ENCODE results near the gene PTPRG.
"Not testable (repeated sequence)": the region's sequence is repeated elsewhere in the genome, so short reads cannot be mapped to it uniquely, and the experiment has no call there.

PTPRG gene

GRCh38 chr3:61724183-61724582 is 162.8 kb downstream of the PTPRG start:
- no peak for DNase-seq (ENCODE audit: low read depth in 2 of 2)

- no peak for DNase-seq (ENCODE audit: low read depth in 2 of 2)
Measured at GRCh38 chr3:61724801-61725200, 163.4 kb downstream of the PTPRG start.

DNA sequence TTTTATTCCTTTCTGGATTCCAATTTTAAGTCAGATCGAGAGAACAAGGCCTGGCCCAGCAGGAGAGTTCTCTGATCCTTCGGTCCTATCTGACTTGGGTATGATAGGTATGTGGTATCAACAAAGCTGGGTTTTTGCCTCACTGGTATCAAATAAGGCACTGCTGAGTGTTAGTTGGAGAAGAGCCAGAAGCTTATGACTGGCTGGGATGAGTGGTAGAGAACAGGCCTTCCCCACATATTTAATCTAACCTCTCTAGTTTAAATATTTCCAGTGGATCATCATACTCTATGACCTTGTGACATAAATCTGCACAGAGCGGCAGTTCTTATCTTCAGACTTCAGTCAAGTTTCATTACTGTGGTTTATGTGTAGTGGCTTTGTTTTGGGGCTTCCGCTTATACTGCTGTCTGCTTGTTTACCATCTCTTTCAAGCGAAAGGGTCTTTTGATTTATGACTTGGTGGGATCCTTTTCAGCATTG is 164.5 kb downstream of the PTPRG start:
- DNase-seq (ENCODE audit: low read depth in 2 of 2) = no peak

DNA sequence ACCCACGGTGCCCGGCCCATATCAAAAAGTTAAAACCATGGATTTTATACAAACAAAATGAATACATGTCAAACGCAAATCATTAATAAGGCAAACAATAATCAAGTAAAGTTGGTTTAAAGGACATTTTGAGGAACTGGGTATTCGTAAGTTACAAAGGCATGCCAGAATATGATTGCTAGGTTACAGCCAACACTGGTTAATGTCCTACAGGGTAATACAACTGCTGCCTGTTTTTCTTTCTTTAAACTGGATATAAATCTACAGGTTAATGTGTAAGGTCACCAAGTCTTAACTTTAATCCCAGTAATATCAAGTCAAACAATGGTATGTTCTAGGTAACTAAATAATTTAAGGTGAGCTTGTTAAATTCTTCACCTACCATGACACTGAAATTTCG is 166.1 kb downstream of the PTPRG start:
- no peak for DNase-seq (ENCODE audit: low read depth in 2 of 2)

DNA sequence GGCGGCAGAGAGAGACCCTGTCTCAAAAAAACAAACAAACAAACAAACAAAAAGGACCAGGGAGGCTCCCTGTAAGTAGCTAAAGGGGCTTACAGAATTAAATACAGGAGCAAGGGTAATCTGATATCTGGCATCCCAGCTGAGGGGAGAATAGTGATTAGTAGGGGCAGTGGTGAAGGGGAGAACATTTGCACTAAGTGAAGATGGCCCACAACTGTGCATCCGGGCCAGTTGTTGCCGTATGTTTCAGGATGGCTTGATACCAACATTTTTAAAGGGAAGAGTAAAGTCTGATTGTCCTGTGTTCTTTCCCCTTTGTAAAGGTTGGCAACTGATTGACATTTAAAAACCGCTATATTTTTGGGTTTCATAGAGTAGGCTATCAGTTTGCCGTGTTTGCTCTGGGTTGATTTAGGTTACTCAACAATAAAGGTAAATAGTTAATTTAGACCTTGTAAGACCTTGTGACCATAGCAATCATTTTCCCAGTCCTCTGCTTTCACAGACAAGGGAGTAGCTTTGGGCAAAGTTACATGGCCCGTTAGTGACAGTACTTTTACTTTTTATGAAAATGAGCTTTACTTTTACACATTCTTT is 167.8 kb downstream of the PTPRG start:
- DNase-seq (ENCODE audit: low read depth in 2 of 2) = no peak

GRCh38 chr3:61730056-61730455 is 168.7 kb downstream of the PTPRG start:
- no peak for DNase-seq (ENCODE audit: low read depth in 2 of 2)

DNA sequence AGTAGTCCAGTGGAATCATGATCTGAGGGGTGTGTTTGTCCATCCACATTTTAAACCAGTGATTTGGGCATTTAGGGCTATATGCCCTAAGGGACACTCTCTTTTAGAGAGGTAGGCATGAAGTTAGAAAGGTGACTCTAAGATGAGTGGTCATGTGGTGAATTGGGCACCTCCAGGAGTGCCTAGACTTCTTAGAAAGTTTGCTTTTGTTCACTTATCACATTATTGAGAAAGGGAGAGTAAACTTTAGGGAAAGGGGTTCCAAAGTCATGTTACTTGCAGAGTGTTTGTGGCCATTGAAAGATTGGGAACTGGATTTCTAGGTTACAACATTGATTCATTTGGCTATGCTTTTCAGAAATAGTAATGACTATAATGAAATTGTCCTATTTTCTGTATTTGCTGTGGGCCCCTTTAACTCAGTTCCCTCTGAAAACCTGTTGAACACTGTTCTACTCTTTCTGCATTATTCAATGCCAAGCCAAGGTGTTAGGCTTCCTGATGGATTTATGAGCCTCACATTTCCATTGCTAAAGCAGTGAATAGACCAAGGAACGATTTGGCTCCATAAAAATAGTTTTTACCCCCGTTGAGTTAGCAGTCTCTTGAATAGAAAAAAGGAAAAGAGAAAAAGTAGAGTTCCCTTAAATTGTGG is 169.3 kb downstream of the PTPRG start:
- no peak for DNase-seq (ENCODE audit: low read depth in 2 of 2)

GRCh38 chr3:61733000-61733399 is 171.6 kb downstream of the PTPRG start:
- DNase-seq (ENCODE audit: low read depth in 2 of 2) = no peak

DNA sequence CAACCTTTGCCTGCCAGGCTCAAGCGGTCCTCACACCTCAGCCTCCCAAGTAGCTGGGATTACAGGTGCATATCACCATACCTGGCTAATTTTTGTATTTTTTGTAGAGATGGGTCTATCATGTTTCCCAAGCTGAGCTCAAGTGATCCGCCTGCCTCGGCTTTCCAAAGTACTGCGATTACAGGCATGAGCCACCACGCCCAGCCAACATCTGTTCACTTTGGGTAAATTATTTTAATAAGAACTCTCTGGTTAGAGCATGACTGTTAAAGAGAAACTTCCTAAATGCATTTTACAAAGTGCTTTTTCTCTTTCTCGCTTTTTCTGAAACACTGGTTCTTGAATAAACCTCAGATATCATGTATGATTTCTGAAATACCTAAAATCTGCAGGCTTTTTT is 172.5 kb downstream of the PTPRG start:
- DNase-seq (ENCODE audit: low read depth in 2 of 2) = no peak

- DNase-seq (ENCODE audit: low read depth in 2 of 2) = no peak
Measured at GRCh38 chr3:61734749-61735686, 173.6 kb downstream of the PTPRG start.

- no peak for DNase-seq (ENCODE audit: low read depth in 2 of 2)
Measured at GRCh38 chr3:61736506-61736905, 175.1 kb downstream of the PTPRG start.

- no peak for DNase-seq (ENCODE audit: low read depth in 2 of 2)
Measured at GRCh38 chr3:61739640-61740039, 178.3 kb downstream of the PTPRG start.

DNA sequence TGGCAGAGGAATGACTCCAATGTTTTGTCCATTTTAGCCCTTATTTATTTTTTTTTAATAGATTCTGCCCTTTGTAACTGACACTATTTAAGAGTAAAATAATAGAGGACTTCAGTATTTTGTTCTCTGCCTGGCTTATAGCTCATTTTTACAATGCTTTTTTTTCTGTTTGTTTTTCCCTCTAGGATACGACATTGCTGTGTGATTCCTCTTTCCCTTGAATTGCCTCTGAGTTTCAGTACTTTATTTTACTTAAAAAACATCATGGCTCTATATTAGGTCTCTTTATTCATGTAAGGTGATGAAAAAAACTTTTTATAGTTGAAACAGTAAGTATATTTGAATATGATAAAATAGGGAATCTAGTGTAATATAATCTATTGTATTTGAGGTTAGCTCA is 179.1 kb downstream of the PTPRG start:
- no peak for DNase-seq (ENCODE audit: low read depth in 2 of 2)

DNA sequence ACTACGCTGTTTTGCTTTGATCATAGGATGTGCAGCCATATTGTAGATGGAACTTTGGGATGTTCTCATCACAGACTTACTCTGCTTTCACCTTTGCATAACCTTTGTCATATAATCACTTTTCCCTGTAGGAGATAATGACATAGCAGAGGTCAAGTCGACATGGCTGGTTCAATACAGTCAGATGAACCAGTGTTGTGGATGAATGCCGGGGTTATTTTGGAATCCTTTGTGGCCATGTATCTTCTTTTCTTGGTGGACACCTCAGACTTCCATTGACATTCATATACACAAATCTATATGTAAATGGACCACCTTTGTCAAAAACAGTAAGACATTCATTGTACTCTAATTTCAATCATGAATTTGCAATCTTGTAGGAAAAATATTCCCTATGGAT is 180.2 kb downstream of the PTPRG start:
- DNase-seq (ENCODE audit: low read depth in 2 of 2) = no peak

DNA sequence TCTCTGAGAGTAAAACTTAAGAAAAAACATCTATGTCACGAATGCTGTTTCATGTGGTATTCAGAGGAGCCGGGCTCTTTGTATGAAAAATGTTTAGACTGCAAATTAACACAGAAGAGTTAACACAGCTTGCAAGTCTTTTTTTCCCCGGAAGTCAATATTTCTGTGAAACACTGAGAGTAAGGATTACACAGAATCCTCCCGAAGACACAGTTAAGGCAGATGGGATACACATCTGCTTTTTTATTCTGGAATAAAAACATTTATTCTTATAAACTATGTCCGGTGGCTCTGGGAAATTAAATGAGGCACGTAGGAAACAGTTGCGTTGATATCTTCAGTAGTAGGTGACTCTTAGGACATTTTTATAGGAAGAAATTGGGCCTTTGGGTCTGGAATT is 180.6 kb downstream of the PTPRG start:
- no peak for DNase-seq (ENCODE audit: low read depth in 2 of 2)

DNA sequence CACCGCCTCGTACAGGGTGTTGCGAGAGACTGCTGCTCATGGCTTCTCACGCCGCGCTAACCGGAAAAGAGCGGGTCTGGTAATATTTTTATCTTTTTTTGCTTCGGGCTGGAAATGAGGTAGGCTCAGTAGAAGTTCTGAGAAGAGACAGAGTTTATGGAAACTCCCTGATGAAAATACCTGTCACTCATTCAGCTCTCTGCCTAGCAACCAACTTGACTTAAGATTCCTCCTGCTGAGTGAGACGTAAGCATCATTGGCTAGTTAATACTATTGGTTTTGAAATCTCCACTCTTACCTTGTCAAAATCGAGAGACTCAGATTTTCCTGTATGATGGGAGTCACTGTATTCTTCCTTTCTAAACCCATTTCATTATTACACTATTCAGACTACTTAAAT is 181.7 kb downstream of the PTPRG start:
- DNase-seq (ENCODE audit: low read depth in 2 of 2) = no peak

DNA sequence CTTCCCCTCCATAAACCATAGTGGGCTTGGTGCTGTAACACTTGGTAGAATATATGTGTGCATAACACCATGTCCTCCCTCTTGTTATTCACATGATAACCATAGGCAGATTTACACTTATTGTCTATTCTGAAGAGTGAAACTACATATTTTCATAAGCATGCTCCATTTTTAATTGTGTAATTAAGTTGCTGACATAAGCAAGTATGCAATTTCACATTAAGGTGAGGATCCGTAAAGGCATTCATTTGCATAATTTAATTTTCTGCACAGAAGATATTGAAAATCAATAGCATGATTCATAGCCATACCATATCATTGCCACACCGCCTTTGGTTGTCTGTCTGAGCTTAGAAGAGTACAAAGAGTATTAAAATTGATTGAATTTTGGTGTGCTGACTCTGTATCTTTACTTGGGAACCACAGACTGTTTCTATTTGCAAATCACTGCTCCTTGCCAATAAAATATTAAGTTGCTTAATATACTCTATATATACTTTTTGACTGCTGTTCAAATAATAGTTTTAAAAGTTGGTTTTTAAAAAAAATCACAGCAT is 182.4 kb downstream of the PTPRG start:
- no peak for DNase-seq (ENCODE audit: low read depth in 2 of 2)

- DNase-seq (ENCODE audit: low read depth in 2 of 2) = no peak
Measured at GRCh38 chr3:61748288-61748687, 186.9 kb downstream of the PTPRG start.

GRCh38 chr3:61750766-61751165 is 189.4 kb downstream of the PTPRG start:
- no peak for DNase-seq (ENCODE audit: low read depth in 2 of 2)

- DNase-seq (ENCODE audit: low read depth in 2 of 2) = no peak
Measured at GRCh38 chr3:61758839-61759238, 197.5 kb downstream of the PTPRG start.

DNA sequence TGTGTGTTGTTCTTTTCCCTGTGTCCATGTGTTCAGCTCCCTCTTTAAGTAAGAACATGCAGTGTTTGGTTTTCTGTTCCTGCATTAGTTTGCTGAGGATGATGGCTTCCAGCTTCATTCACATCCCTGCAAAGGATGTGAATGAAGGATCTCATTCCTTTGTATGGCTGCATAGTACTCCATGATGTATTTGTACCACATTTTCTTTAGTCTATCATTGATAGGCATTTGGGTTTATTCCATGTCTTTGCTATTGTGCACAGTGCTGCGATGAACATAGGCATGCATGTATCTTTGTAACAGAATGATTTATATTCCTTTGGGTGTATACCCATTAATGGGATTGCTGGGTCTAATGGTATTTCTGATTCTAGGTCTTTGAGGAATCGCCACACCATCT is 199.4 kb downstream of the PTPRG start:
- DNase-seq (ENCODE audit: low read depth in 2 of 2) = not testable (repeated sequence)

DNA sequence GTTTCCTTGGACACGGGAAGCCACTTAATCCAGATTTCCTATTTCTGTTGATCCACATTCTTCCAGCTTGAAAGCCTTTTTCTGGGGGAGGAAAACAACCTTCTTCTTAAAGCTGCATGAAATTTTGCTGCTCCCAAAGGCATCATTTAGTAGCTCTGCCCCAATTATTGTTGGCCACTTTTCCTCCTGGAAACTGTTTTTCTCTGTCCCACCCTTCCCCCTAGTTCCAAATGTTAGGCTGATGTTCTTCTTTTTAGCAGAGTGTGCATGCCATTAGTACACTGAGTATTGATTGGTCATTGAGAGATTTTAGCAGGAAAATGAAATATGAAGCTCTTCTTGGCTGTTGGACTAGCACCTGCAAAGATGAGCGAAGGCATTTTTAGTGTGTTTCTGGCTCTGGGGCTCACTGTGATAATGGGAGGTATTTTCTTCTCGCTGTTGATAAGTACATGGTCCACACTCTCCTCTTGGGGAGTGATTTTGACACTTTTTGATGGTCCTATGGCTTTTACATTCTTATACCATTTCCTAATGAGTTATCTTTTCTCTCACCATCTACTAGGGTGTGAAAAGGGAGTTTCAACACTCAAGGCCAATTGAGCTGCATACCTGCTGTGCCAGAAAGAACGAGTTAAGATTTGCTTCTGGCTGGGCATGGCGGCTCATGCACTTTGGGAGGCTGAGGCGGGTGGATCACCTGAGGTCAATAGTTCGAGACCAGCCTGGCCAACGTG is 200.5 kb downstream of the PTPRG start:
- DNase-seq (ENCODE audit: low read depth in 2 of 2) = no peak

Data from stimulated activated CD8-positive, alpha-beta memory T cell treated with anti-CD3 and anti-CD28 coated beads, Interleukin-15, amount 100 ng/mL, for 48 hours (primary cell).